ENCODE results near the gene ITGA1.

The ITGA1 gene

DNA sequence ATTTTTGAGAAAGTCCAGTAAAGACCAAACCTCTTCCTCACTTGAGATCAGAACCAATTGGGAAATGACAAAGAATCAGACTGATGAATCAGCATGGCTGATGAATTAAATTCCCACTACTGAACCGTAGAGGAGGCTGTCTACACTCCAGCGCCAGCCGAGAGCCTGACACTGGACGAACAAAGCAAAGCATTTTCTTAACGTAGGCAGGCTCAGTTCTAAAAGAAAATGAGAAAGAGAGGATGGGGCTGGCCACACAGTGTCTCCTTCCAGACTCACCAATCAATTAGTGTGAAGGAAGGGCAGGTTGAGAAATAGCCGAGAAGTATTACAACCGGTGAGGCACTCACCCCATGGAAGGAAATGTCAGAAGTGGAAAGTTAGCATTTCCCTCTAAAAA, 49.4 kb downstream of the ITGA1 start:
- Histone ChIP-seq H3K4me1 (ENCODE audit: control extremely low read depth in 1 of 4, control insufficient read depth in 4 of 4, insufficient read depth in 4 of 4, low read length in 3 of 4) (no peaks in the 10 kb centered on the region), H3K4me3 (ENCODE audit: control insufficient read depth in 1 of 7, extremely low read depth in 1 of 7, insufficient read depth in 4 of 7, low read depth in 2 of 7, low read length in 6 of 7) (no peak overlapping the region), H3K36me3 (ENCODE audit: control insufficient read depth in 4 of 4, insufficient read depth in 4 of 4, low read length in 3 of 4) (no peaks in the 10 kb centered on the region), H3K27ac (ENCODE audit: insufficient read depth in 1 of 2, low read depth in 1 of 2, low read length in 2 of 2, poor library complexity in 1 of 2, severe bottlenecking in 2 of 2) (no peak overlapping the region), H3K27me3 (replicated peaks in 2 of 5; ENCODE audit: control insufficient read depth in 4 of 5, insufficient read depth in 5 of 5, low read length in 4 of 5) (no peaks in the 10 kb centered on the region), H3K9me3 (ENCODE audit: control extremely low read depth in 1 of 5, control insufficient read depth in 4 of 5, insufficient read depth in 2 of 5, low read depth in 1 of 5, low read length in 4 of 5) (no peaks in the 10 kb centered on the region)
- CTCF ChIA-PET, result no interaction called here
- no peak for DNase-seq
- POLR2A ChIA-PET, result no interaction called here
- 100% methylated on average over 5 of the region's 7 CpGs for WGBS (ENCODE audit: insufficient coverage)

DNA sequence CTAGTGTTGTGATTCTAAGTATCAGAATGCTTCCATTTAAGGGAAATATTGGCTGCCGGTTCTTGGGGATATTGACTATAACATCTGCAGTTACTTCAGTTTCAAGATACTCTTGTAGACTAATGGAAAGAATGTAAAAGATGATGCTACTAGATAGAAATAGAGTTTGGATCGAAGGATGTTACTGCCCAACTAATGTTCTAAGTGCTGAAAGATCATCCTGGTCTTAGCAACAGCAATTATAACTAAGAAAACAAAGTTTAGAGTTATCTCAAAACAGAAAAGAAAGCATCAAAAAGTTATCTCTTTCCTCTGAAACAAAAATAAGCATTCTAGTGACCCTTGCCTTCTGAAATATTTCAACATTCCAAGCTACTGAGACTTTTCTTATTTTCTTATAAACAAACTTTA, 49.9 kb downstream of the ITGA1 start:
- no peaks in the 10 kb centered on the region for H3K9me3 ChIP-seq (ENCODE audit: control extremely low read depth in 1 of 5, control insufficient read depth in 4 of 5, insufficient read depth in 2 of 5, low read depth in 1 of 5, low read length in 4 of 5)
- no peak overlapping the region for H3K4me3 ChIP-seq (ENCODE audit: control insufficient read depth in 1 of 7, extremely low read depth in 1 of 7, insufficient read depth in 4 of 7, low read depth in 2 of 7, low read length in 6 of 7)
- ChIA-PET CTCF (no interaction called here), POLR2A (no interaction called here)
- H3K36me3 ChIP-seq (ENCODE audit: control insufficient read depth in 4 of 4, insufficient read depth in 4 of 4, low read length in 3 of 4), result no peaks in the 10 kb centered on the region
- no peaks in the 10 kb centered on the region for H3K4me1 ChIP-seq (ENCODE audit: control extremely low read depth in 1 of 4, control insufficient read depth in 4 of 4, insufficient read depth in 4 of 4, low read length in 3 of 4)
- WGBS (ENCODE audit: insufficient coverage), result no CpG with 5 or more reads among the region's 2 CpGs
- no peak for DNase-seq
- no peak overlapping the region for H3K27ac ChIP-seq (ENCODE audit: insufficient read depth in 1 of 2, low read depth in 1 of 2, low read length in 2 of 2, poor library complexity in 1 of 2, severe bottlenecking in 2 of 2)
- H3K27me3 ChIP-seq (replicated peaks in 2 of 5; ENCODE audit: control insufficient read depth in 4 of 5, insufficient read depth in 5 of 5, low read length in 4 of 5), result no peaks in the 10 kb centered on the region

DNA sequence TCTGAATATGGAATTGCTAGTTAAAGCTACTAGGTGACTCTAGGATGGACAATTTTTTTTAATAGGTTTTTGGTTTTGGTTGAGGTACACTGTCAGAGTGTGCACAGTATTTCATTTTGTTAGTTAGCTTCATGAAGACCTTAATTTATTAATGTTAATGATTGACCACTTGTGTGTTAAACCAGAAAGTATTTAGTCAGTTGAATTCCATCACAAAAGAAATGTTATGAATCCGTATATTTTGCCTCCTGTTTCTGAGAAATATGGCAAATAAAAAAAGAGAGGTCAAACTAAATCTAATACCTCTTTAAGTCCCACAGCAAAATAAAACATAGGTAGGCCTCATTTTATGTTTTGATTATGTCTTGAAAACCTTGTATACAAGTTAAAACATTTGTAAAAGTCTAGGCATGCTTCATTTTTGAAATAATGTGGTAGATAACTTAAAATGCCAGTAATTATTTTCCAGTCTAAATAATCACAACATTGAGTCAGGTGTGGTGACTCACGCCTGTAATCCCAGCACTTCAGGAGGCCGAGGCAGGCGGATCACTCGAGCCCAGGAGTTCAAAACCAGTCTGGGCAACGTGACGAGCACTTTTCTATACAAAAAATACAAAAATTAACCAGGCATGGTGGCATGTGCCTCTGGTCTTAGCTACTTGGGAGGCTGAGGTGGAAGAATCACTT, 50.8 kb downstream of the ITGA1 start:
- 96% methylated on average over 6 of the region's 7 CpGs for WGBS (ENCODE audit: insufficient coverage)
- H3K4me3 ChIP-seq (ENCODE audit: control insufficient read depth in 1 of 7, extremely low read depth in 1 of 7, insufficient read depth in 4 of 7, low read depth in 2 of 7, low read length in 6 of 7), result no peak overlapping the region
- no peaks in the 10 kb centered on the region for H3K4me1 ChIP-seq (ENCODE audit: control extremely low read depth in 1 of 4, control insufficient read depth in 4 of 4, insufficient read depth in 4 of 4, low read length in 3 of 4)
- H3K27ac ChIP-seq (ENCODE audit: insufficient read depth in 1 of 2, low read depth in 1 of 2, low read length in 2 of 2, poor library complexity in 1 of 2, severe bottlenecking in 2 of 2), result no peak overlapping the region
- H3K27me3 ChIP-seq (replicated peaks in 2 of 5; ENCODE audit: control insufficient read depth in 4 of 5, insufficient read depth in 5 of 5, low read length in 4 of 5), result no peaks in the 10 kb centered on the region
- no peaks in the 10 kb centered on the region for H3K36me3 ChIP-seq (ENCODE audit: control insufficient read depth in 4 of 4, insufficient read depth in 4 of 4, low read length in 3 of 4)
- CTCF ChIA-PET, result interaction anchor here (1.2 kb wide), 1 partner anchor 12 kb away, joined by 3 read pairs; no protein-coding TSS in a partner anchor
- H3K9me3 ChIP-seq (ENCODE audit: control extremely low read depth in 1 of 5, control insufficient read depth in 4 of 5, insufficient read depth in 2 of 5, low read depth in 1 of 5, low read length in 4 of 5), result no peaks in the 10 kb centered on the region
- no peak for DNase-seq
- POLR2A ChIA-PET, result no interaction called here

DNA sequence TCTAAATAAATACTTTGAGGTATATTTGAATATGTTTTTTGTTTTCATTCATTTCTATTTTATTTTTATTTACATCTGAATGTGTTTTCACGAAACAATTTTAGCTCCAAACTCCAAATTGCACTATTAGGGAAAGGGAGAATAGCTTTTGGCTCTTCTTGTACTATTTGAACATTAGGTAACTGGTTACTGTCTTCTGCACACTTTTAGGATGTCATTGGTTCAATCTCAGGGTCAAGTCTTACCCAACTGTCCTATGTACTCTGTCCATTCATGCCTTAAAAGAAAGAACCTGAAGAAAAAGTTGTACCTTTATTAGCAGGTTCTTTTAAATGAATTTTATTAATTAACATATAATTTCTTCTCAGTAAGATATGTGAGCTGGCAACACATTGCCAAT, 51.6 kb downstream of the ITGA1 start:
- Histone ChIP-seq H3K9me3 (ENCODE audit: control extremely low read depth in 1 of 5, control insufficient read depth in 4 of 5, insufficient read depth in 2 of 5, low read depth in 1 of 5, low read length in 4 of 5) (no peaks in the 10 kb centered on the region), H3K27me3 (replicated peaks in 2 of 5; ENCODE audit: control insufficient read depth in 4 of 5, insufficient read depth in 5 of 5, low read length in 4 of 5) (no peaks in the 10 kb centered on the region), H3K27ac (ENCODE audit: insufficient read depth in 1 of 2, low read depth in 1 of 2, low read length in 2 of 2, poor library complexity in 1 of 2, severe bottlenecking in 2 of 2) (no peak overlapping the region), H3K4me3 (ENCODE audit: control insufficient read depth in 1 of 7, extremely low read depth in 1 of 7, insufficient read depth in 4 of 7, low read depth in 2 of 7, low read length in 6 of 7) (no peak overlapping the region), H3K36me3 (ENCODE audit: control insufficient read depth in 4 of 4, insufficient read depth in 4 of 4, low read length in 3 of 4) (no peaks in the 10 kb centered on the region), H3K4me1 (ENCODE audit: control extremely low read depth in 1 of 4, control insufficient read depth in 4 of 4, insufficient read depth in 4 of 4, low read length in 3 of 4) (no peaks in the 10 kb centered on the region)
- ChIA-PET POLR2A (no interaction called here), CTCF (interaction anchor here (1.2 kb wide), 1 partner anchor 13 kb away, joined by 3 read pairs; no protein-coding TSS in a partner anchor)
- no peak for DNase-seq
- WGBS (ENCODE audit: insufficient coverage), result no CpG with 5 or more reads among the region's 1 CpG

DNA sequence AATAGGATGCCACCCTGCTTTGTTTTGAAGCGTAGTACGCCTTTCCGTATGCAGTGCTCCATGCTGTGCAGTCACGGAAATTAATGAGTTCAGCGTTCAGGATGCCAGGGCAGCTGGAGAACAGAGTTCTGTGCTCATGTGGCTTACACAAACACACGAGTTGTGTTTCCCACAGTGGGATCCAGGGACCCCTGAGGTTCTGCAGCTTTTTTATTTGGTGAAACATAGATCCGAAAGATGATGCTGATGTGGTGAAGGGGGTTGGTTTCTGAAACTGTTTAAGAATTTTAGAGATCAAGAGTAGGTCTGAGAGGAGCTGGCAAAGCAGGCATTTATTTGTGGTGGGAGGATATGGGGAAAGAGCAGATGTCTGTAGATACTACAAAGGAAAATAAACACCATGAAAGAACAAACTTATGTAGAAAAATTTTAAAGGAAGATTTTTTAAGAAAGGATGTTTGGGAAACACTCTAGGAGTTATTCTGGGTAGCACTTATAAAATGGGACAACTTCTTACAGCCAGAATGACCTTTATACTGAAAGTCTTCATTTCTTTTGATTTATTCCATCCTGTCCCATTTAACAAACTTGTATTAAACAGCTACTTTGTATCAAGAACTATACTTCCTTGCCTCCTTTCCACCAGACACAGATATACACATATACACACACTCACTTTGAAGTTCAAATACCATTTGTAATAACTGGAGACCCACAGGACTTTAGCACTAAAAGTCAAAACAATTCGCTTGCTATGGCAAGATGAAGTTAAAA, 52.7 kb downstream of the ITGA1 start:
- Histone ChIP-seq H3K27ac (ENCODE audit: insufficient read depth in 1 of 2, low read depth in 1 of 2, low read length in 2 of 2, poor library complexity in 1 of 2, severe bottlenecking in 2 of 2) (no peak overlapping the region), H3K27me3 (replicated peaks in 2 of 5; ENCODE audit: control insufficient read depth in 4 of 5, insufficient read depth in 5 of 5, low read length in 4 of 5) (no peaks in the 10 kb centered on the region), H3K4me1 (ENCODE audit: control extremely low read depth in 1 of 4, control insufficient read depth in 4 of 4, insufficient read depth in 4 of 4, low read length in 3 of 4) (no peaks in the 10 kb centered on the region), H3K36me3 (ENCODE audit: control insufficient read depth in 4 of 4, insufficient read depth in 4 of 4, low read length in 3 of 4) (no peaks in the 10 kb centered on the region), H3K9me3 (ENCODE audit: control extremely low read depth in 1 of 5, control insufficient read depth in 4 of 5, insufficient read depth in 2 of 5, low read depth in 1 of 5, low read length in 4 of 5) (no peaks in the 10 kb centered on the region), H3K4me3 (ENCODE audit: control insufficient read depth in 1 of 7, extremely low read depth in 1 of 7, insufficient read depth in 4 of 7, low read depth in 2 of 7, low read length in 6 of 7) (no peak overlapping the region)
- WGBS (ENCODE audit: insufficient coverage), result 95% methylated on average over 8 of the region's 8 CpGs
- ChIA-PET CTCF (no interaction called here), POLR2A (no interaction called here)
- DNase-seq, result no peak

DNA sequence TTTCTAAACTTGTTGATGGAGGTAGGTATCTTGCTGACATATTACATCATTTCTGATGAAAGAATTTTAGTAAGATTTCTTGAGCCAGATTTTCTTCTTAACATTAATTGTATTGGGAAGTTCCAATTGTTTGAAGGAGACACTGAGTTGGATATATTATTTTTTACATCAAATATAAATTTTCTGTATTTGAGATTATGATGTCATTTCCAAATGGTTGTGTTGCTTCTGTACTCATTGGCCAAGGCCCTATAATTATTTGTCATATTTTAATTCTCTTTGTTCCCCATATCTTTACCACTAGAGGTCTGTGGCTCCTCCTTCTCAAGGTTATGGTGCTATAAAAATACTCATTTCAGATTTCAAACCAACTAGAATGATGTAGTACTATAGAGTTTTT, 53.4 kb downstream of the ITGA1 start:
- Histone ChIP-seq H3K4me1 (ENCODE audit: control extremely low read depth in 1 of 4, control insufficient read depth in 4 of 4, insufficient read depth in 4 of 4, low read length in 3 of 4) (no peaks in the 10 kb centered on the region), H3K9me3 (ENCODE audit: control extremely low read depth in 1 of 5, control insufficient read depth in 4 of 5, insufficient read depth in 2 of 5, low read depth in 1 of 5, low read length in 4 of 5) (no peaks in the 10 kb centered on the region), H3K4me3 (ENCODE audit: control insufficient read depth in 1 of 7, extremely low read depth in 1 of 7, insufficient read depth in 4 of 7, low read depth in 2 of 7, low read length in 6 of 7) (no peak overlapping the region), H3K36me3 (ENCODE audit: control insufficient read depth in 4 of 4, insufficient read depth in 4 of 4, low read length in 3 of 4) (no peaks in the 10 kb centered on the region), H3K27ac (ENCODE audit: insufficient read depth in 1 of 2, low read depth in 1 of 2, low read length in 2 of 2, poor library complexity in 1 of 2, severe bottlenecking in 2 of 2) (no peak overlapping the region), H3K27me3 (replicated peaks in 2 of 5; ENCODE audit: control insufficient read depth in 4 of 5, insufficient read depth in 5 of 5, low read length in 4 of 5) (no peaks in the 10 kb centered on the region)
- CTCF ChIA-PET, result no interaction called here
- DNase-seq, result no peak
- POLR2A ChIA-PET, result no interaction called here

DNA sequence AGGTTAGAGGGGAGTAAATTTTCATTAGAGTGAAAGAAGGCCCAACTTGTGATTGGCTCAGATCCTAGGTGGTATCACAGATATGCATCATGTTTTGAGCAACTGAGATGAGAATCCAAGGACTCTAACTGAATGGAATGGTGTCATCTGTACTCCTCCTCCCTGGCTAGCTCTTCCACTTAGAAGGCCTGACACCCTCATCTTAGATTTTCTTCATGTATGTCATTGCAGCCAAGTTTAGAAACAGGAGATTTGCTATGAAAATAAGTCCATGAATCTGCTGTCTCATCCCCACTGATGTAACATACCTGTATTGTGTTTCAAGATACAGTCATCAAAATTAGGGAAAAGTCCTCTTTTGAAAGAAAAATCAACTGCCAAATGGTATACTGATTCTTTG, 54.4 kb downstream of the ITGA1 start:
- Histone ChIP-seq H3K36me3 (ENCODE audit: control insufficient read depth in 4 of 4, insufficient read depth in 4 of 4, low read length in 3 of 4) (no peaks in the 10 kb centered on the region), H3K4me3 (ENCODE audit: control insufficient read depth in 1 of 7, extremely low read depth in 1 of 7, insufficient read depth in 4 of 7, low read depth in 2 of 7, low read length in 6 of 7) (no peak overlapping the region), H3K27ac (ENCODE audit: insufficient read depth in 1 of 2, low read depth in 1 of 2, low read length in 2 of 2, poor library complexity in 1 of 2, severe bottlenecking in 2 of 2) (no peak overlapping the region), H3K27me3 (replicated peaks in 2 of 5; ENCODE audit: control insufficient read depth in 4 of 5, insufficient read depth in 5 of 5, low read length in 4 of 5) (no peaks in the 10 kb centered on the region), H3K9me3 (ENCODE audit: control extremely low read depth in 1 of 5, control insufficient read depth in 4 of 5, insufficient read depth in 2 of 5, low read depth in 1 of 5, low read length in 4 of 5) (no peaks in the 10 kb centered on the region), H3K4me1 (ENCODE audit: control extremely low read depth in 1 of 4, control insufficient read depth in 4 of 4, insufficient read depth in 4 of 4, low read length in 3 of 4) (no peaks in the 10 kb centered on the region)
- no peak for DNase-seq
- ChIA-PET POLR2A (interaction anchor here (0.7 kb wide), 1 partner anchor 70 kb away, joined by 5 read pairs; no protein-coding TSS in a partner anchor), CTCF (no interaction called here)
